Fibroblast of skin of abdomen (primary cell): ENCODE data around the gene PAX5.

Experiments
- DNase-seq: peaks from one replicate; pipeline ENCODE4 v3.0.0-alpha.2; 2013

PAX5 gene

DNA sequence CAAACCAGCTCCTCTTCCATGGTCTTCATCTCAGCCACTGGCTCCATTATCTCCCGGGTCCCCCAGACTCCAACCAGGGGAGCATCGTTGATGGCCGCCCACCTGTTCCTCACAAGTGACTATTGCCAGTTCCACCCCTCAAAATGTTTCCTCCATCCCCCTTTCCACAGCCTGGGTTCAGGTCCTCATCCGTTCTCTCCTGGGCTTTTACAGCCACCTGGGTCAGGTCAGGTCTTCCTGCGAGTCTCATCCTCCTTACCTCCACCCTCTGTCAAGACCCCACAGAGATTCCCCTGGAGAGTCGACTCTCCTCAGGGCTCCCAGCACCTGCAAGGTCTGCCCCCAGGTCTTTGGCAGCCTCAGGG, 133.2 kb downstream of the PAX5 start:
- DNase-seq: no peak

DNA sequence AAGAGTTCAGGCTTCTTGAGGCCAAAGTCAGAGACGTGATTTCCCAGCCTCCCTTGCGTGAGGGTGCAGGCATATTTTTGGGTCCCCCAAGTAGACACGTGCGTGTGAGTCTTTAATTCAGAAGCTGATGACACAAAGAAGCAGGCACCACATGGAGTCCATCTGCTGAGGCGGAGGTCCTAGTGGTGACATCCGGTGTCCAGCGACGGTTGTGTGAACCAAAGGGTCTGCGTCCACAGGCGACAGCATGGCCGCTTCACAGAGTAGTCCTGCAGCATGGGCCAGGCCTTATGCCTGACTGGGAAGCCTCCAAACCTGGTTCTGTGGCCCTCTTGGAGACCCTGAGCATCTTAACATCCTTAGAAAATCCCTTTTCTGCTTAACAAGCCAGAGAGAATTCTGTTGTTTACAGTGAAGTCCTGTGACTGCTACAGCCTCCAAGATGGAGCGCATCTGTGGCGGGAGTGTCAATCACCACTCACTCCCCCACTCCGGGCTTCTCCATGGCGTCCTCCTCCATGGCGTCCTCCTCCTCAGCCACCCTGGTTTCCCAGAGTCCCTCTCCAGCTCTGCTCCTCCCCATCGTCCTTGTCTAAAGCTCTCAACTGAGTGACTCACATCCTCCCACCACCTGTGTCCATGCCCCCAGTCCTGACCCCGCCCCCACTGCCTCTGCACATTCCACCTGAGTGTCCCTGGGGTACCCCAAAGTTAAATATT, 133.8 kb downstream of the PAX5 start:
- no peak for DNase-seq

GRCh38 chr9:36899406-36899805, 134.7 kb downstream of the PAX5 start:
- DNase-seq: no peak

GRCh38 chr9:36898431-36899020, 135.5 kb downstream of the PAX5 start:
- no peak for DNase-seq

GRCh38 chr9:36897478-36897877, 136.6 kb downstream of the PAX5 start:
- DNase-seq: no peak

- DNase-seq: no peak
Observed at GRCh38 chr9:36897019-36897418, 137.0 kb downstream of the PAX5 start.

GRCh38 chr9:36896296-36896695, 137.8 kb downstream of the PAX5 start:
- DNase-seq: no peak

DNA sequence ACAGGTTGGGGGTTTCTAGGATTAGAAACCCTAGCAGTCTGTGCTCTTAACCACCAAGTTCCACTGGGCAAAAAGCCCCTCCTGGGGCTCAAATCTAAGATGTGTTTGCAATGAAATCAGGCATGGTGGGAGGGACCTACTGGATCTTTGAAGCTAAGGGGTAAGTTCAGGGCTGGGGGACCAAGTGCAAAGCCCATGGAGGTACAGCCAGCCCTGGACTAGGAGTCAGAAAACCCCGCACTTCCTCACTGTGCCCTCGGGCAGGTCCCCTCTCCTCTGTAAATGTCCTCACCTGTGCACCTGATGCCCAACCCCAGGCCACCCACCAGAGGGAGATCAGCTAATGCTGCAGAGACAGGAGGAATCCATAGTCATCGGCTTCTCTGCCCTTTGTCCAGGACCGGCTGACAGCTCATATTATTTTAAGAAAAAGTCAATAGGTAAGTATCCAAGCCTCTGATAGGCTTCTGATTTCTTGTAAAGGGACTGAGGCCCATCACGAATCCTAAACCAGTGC, 138.3 kb downstream of the PAX5 start:
- DNase-seq: no peak

DNA sequence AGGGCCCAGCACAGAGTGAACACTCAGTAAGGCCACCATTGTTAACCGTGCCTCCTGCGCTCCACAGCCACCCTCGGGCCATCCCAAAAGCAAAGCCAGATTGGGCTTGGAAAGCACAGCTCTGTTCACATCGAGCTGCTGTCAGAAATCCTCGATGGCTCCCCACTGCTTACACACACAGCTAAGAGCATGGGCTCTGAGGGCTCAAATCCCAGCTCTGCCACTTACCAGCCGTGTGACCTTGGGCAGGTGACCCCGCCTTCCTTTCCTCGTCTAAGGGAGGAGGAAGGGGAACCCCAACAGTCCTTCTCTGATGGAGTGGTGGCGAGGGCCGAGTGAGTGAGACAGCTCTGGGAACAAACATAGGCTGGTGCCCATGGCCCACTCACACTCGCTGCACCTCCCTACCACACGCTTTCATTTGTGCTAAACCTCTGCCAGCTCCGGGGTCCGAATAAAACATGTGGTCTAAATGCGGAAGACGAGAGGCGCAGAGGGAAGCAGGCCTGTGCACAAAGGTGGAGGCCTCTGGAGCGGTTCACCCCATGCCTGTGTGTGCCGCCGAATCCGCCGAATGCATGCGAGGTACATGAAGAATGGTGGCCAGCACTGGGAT, 139.3 kb downstream of the PAX5 start:
- no peak for DNase-seq

- DNase-seq: no peak
Observed at GRCh38 chr9:36893911-36894310, 140.2 kb downstream of the PAX5 start.

GRCh38 chr9:36893184-36893583, 140.9 kb downstream of the PAX5 start:
- DNase-seq: no peak

DNA sequence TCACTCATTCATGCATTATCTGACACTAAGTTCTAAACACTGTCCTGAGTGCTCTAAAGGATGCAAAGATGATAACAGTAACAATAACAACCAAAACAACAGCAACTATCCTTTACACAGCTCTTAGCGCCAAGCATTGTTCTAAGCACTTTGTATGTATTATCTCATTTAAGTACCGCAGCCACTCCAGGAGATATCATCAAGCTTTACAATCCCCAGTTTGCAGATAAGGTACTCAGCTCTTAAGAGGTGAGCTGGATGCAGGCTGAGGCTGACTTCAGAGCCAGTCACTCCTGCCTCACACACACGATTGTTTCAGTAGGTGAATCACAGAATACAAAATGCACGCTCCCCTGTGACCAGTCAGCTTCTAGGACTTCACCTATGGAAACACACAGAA, 141.8 kb downstream of the PAX5 start:
- no peak for DNase-seq

- no peak for DNase-seq
Observed at GRCh38 chr9:36891341-36891811, 142.7 kb downstream of the PAX5 start.

DNA sequence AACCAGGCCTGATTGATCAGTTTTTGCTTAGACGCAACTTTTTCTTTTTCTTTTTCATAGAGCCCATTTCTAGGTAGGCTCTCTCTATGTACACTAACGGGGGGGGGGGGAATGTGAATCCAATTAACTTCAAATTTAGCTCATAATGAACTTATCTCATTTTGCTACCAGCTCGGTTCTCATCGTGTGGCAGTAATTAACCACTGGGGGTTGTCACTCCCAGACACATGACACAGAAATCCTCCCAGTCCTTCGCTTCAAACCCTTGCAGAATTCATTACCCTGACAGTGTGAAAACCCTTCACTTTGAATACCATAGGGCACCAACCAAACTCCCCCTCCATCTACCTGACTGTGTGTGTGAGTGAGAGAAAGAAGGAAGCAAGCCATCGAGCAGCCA, 144.2 kb downstream of the PAX5 start:
- no peak for DNase-seq

DNA sequence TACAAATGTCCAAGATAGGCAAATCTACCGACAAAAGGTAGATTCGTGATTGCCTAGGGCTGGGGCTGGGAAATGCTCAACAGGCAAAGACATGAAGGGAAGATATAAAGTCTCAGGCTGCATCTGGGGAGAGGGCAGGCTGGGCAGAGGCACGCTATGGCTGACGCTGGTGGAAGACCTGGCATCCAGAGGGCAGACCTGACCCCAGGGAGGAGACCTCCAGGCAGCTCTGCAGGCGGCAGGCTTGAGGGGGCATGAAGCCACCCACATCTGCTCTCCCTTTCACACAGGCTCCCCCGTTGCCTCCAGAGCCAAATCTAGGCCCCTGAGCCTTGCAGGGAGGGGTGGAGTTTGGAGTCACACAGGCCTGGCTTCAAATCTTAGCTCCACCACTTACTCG, 145.5 kb downstream of the PAX5 start:
- no peak for DNase-seq

DNA sequence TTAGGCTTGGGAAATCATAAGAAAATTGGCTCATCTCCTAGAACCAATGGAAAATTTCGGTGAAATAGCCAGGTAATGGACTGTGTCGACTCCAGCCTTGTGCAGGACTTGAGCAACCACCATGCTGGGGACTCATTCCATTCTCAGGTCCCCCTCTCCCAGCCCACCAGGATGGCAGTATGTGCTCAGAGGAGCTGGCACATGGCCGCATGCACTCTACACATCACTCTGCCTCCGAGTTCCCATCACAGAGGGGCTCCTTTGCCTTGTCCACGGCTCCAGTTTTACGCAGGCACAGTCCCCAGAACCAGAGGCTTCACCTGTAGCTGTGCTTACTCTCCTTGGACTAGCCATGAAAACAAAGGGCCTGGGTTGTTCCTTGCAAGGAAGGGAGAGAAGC, 149.3 kb downstream of the PAX5 start:
- DNase-seq: no peak

- no peak for DNase-seq
Observed at GRCh38 chr9:36882594-36882993, 151.5 kb downstream of the PAX5 start.

DNA sequence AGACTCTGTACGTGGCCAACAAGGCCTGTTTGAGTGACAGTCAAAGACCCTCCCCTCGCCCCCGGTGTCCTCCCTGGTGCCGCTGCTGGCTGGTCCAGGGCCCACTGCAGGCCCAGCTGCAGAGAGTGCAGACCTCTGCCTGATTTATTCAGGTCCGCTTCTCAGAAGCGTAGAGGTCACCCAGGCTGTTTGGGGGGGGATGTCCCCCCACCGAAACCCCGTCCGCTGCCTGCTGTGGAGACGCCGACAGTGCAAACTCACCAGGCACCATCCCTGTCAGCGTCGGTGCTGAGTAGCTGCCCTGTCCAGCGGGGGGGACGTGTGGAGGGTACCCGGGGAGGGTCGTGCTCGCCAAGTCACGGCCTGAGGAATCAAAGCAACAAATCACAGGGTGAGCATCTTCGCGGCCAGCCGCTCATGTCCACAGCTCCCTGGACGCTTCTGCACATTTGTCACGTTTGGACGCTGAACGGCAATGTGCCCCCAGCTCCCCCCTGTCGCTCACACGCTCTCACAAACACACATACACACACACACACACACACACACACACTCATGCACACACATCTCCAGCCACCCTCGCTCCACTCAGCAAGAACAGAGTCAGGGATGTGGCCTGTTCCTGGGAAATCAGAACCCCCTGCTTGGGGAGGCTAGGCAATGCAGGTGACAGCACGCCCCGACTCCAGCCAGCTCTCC, 152.2 kb downstream of the PAX5 start:
- DNase-seq: no peak

DNA sequence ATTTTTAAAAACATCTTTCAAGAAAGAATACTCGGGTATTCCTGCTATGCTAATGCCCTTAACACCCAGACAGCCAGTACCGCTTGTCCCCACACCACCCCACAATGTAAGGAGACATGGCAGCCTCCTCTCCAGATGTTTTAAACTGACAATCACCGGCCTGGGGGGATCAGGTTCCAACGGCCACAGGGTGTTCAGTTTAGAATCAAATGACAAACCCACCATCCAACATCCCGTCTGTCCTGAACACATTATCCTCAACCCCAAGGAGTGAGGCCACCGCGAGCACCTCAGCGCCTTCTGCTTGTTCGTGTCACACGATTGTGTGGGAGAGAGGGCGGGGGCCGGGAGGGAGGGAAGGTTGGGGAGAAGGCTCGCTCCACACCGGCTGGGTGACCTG, 152.8 kb downstream of the PAX5 start:
- no peak for DNase-seq

GRCh38 chr9:36880075-36880474, 154.0 kb downstream of the PAX5 start:
- no peak for DNase-seq

- DNase-seq: no peak
Observed at GRCh38 chr9:36878986-36879982, 154.8 kb downstream of the PAX5 start.

GRCh38 chr9:36877239-36877638, 156.8 kb downstream of the PAX5 start:
- DNase-seq: no peak
